Measurements from ENCODE around the gene INO80. TPM values are rescaled to one million over a fixed set of nuclear protein-coding genes. Genes with fewer than 3 reads are reported as not detected.

INO80 gene
- total and polyA plus RNA-seq, 2 donors (not counting 1 experiment from before 2014, with no cell fraction given): 16.3 to 55.7 TPM

DNA sequence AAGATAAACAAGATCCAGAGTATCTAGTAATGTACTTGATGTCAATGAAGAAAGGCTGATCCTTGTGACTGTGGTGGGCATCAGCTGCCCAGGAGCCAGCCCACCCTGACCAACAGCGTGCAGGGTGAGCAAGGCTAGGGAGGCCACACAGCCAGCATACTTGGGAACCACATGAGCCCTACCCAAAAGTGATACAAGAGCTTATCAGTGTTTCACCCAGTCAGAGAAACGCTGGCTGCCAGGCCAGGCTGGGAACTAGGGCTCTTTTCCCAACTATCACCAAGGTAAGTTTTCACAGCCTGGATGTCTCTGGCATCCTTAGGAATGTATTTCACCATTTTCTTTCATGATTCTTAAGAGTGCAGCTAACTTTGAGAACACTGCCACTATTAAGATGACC is 137.9 kb downstream of the INO80 start:
- Mint-ChIP-seq H3K9me3 (ENCODE audit: insufficient read depth) (no peaks in the 10 kb centered on the region), H3K4me3 (no peak overlapping the region), H3K27me3 (no peaks in the 10 kb centered on the region), H3K27ac (no peak overlapping the region), H3K4me1 (no peaks in the 10 kb centered on the region)
- H3K4me2 ChIP-seq (replicated peaks; ENCODE audit: low read depth, low read length, poor library complexity, severe bottlenecking): no peak overlapping the region
- no peak overlapping the region for H3K4me3 ChIP-seq (ENCODE audit: control extremely low read depth in 1 of 5, extremely low read depth in 1 of 5, insufficient read depth in 1 of 5, low read depth in 2 of 5, low read length in 4 of 5)
- H3K9ac ChIP-seq (ENCODE audit: low read length): no peak overlapping the region
- H3K9me3 ChIP-seq (ENCODE audit: control extremely low read depth in 1 of 3, control insufficient read depth in 2 of 3, insufficient read depth in 1 of 3, low read length in 2 of 3): no peaks in the 10 kb centered on the region
- H4K20me1 ChIP-seq (ENCODE audit: control insufficient read depth, insufficient read depth, low read length, poor library complexity, severe bottlenecking): no peaks in the 10 kb centered on the region
- no peaks in the 10 kb centered on the region for H3K27me3 ChIP-seq (replicated peaks in 1 of 4; ENCODE audit: control extremely low read depth in 1 of 4, control insufficient read depth in 3 of 4, insufficient read depth in 4 of 4, low read length in 3 of 4)
- H3K4me1 ChIP-seq (ENCODE audit: control insufficient read depth in 2 of 2, insufficient read depth in 2 of 2, low read length in 2 of 2): no peaks in the 10 kb centered on the region
- DNase-seq: no peak
- H2AFZ ChIP-seq (ENCODE audit: insufficient read depth, low read depth, low read length, poor library complexity, severe bottlenecking): no peak overlapping the region
- H3K79me2 ChIP-seq (ENCODE audit: control insufficient read depth, insufficient read depth, low read length): no peaks in the 10 kb centered on the region
- ChIA-PET CTCF (interaction anchor here (1.4 kb wide), 1 partner anchor 37 kb away, joined by 4 read pairs; no protein-coding TSS in a partner anchor), POLR2A (no interaction called here)
- ATAC-seq (ENCODE audit: low read depth): no peak
- WGBS (ENCODE audit: insufficient coverage): 95% methylated on average over 2 of the region's 2 CpGs
- intact Hi-C loops (cut with micrococcal nuclease): no loop called here
- H3K36me3 ChIP-seq (replicated peaks in 1 of 2; ENCODE audit: control extremely low read depth in 1 of 2, control insufficient read depth in 1 of 2, extremely low read depth in 1 of 2, insufficient read depth in 2 of 2, low read length in 1 of 2): peaks cover 0 to 71% of the 10 kb centered on the region in 2 experiments
- TF ChIP-seq CTCF (IDR thresholded peaks at IDR 0.05): no peak
- no peak for TF ChIP-seq EZH2 (IDR thresholded peaks at IDR 0.05; ENCODE audit: borderline replicate concordance, insufficient read depth, low read depth, low read length, poor library complexity, severe bottlenecking)
- no peak overlapping the region for H3K27ac ChIP-seq (ENCODE audit: low read length in 2 of 2)

GRCh38 chr15:40976819-40977218 is 139.3 kb downstream of the INO80 start:
- Mint-ChIP-seq H3K27me3 (no peaks in the 10 kb centered on the region), H3K27ac (no peak overlapping the region), H3K9me3 (ENCODE audit: insufficient read depth) (no peaks in the 10 kb centered on the region), H3K4me1 (no peaks in the 10 kb centered on the region), H3K4me3 (no peak overlapping the region)
- WGBS (ENCODE audit: insufficient coverage): 90% methylated on average over 7 of the region's 7 CpGs
- DNase-seq (no peak), ATAC-seq (ENCODE audit: low read depth) (no peak)
- no peak overlapping the region for H3K27ac ChIP-seq (ENCODE audit: low read length in 2 of 2)
- H4K20me1 ChIP-seq (ENCODE audit: control insufficient read depth, insufficient read depth, low read length, poor library complexity, severe bottlenecking): no peaks in the 10 kb centered on the region
- no peak overlapping the region for H3K9ac ChIP-seq (ENCODE audit: low read length)
- H3K9me3 ChIP-seq (ENCODE audit: control extremely low read depth in 1 of 3, control insufficient read depth in 2 of 3, insufficient read depth in 1 of 3, low read length in 2 of 3): no peaks in the 10 kb centered on the region
- H2AFZ ChIP-seq (ENCODE audit: insufficient read depth, low read depth, low read length, poor library complexity, severe bottlenecking): no peak overlapping the region
- intact Hi-C loops (cut with micrococcal nuclease): no loop called here
- peaks cover 0 to 58% of the 10 kb centered on the region in 2 experiments for H3K36me3 ChIP-seq (replicated peaks in 1 of 2; ENCODE audit: control extremely low read depth in 1 of 2, control insufficient read depth in 1 of 2, extremely low read depth in 1 of 2, insufficient read depth in 2 of 2, low read length in 1 of 2)
- H3K4me2 ChIP-seq (replicated peaks; ENCODE audit: low read depth, low read length, poor library complexity, severe bottlenecking): no peak overlapping the region
- ChIA-PET CTCF (interaction anchor here (0.6 kb wide), 1 partner anchor 12 kb away, joined by 3 read pairs; no protein-coding TSS in a partner anchor), POLR2A (interaction anchor here (0.6 kb wide), 1 partner anchor 8 kb away, joined by 11 read pairs; no protein-coding TSS in a partner anchor)
- TF ChIP-seq EZH2 (IDR thresholded peaks at IDR 0.05; ENCODE audit: borderline replicate concordance, insufficient read depth, low read depth, low read length, poor library complexity, severe bottlenecking): no peak
- TF ChIP-seq CTCF (IDR thresholded peaks at IDR 0.05): no peak
- no peaks in the 10 kb centered on the region for H3K27me3 ChIP-seq (replicated peaks in 1 of 4; ENCODE audit: control extremely low read depth in 1 of 4, control insufficient read depth in 3 of 4, insufficient read depth in 4 of 4, low read length in 3 of 4)
- H3K79me2 ChIP-seq (ENCODE audit: control insufficient read depth, insufficient read depth, low read length): no peaks in the 10 kb centered on the region
- H3K4me3 ChIP-seq (ENCODE audit: control extremely low read depth in 1 of 5, extremely low read depth in 1 of 5, insufficient read depth in 1 of 5, low read depth in 2 of 5, low read length in 4 of 5): no peak overlapping the region
- H3K4me1 ChIP-seq (ENCODE audit: control insufficient read depth in 2 of 2, insufficient read depth in 2 of 2, low read length in 2 of 2): no peaks in the 10 kb centered on the region

Data from B cell (primary cell).